HepG2 (cell line): Measurements from ENCODE around the gene PSD4. TPM values are rescaled to one million over a fixed set of nuclear protein-coding genes. Genes with fewer than 3 reads are reported as not detected.
A peak's percentile ranks its signal among the peaks of the same experiment; 100 is the strongest.

Experiments used
- ARID2 ChIP-seq: sonication (generic); formaldehyde crosslinking; IDR thresholded peaks from 2 replicates; pipeline ENCODE4 v1.8.1; 2022; ENCODE audit warnings: mild to moderate bottlenecking, missing genetic modification reagents, borderline replicate concordance
- HDAC1 ChIP-seq: sonication (generic); formaldehyde crosslinking; IDR thresholded peaks from 2 replicates; pipeline ENCODE4 v1.5.1; 2020; ENCODE audit warnings: mild to moderate bottlenecking, missing genetic modification reagents
- HOXA3 ChIP-seq: sonication (generic); formaldehyde crosslinking; IDR thresholded peaks from 2 replicates; pipeline ENCODE4 v1.5.0; 2020; ENCODE audit warnings: missing genetic modification reagents
- IRX3 ChIP-seq: sonication (generic); formaldehyde crosslinking; IDR thresholded peaks from 2 replicates; pipeline ENCODE4 v1.8.1; 2023; ENCODE audit warnings: mild to moderate bottlenecking, low read depth, missing genetic modification reagents, borderline replicate concordance
- JDP2 ChIP-seq: sonication (generic); formaldehyde crosslinking; IDR thresholded peaks from 2 replicates; pipeline ENCODE4 v1.8.1; 2022; ENCODE audit warnings: missing genetic modification reagents, borderline replicate concordance
- MAFF ChIP-seq: IDR thresholded peaks from 2 replicates; pipeline ENCODE4 v1.6.1; 2011; ENCODE audit warnings: low read depth, low read length, improper control_type of control experiment
- MBNL3 ChIP-seq: fragments of 250-450 bp; sonication (Bioruptor Pico); conservative IDR thresholded peaks from 2 replicates; pipeline ENCODE4 v1.8.0; 2022; ENCODE audit warnings: mild to moderate bottlenecking, inconsistent platforms
- NFIB ChIP-seq: sonication (generic); formaldehyde crosslinking; IDR thresholded peaks from 2 replicates; pipeline ENCODE4 v1.9.0; 2021; ENCODE audit warnings: missing genetic modification reagents, mild to moderate bottlenecking, borderline replicate concordance
- ZKSCAN8 ChIP-seq: IDR thresholded peaks from 2 replicates; pipeline ENCODE4 v1.6.1; 2016; ENCODE audit warnings: borderline replicate concordance, missing genetic modification reagents, missing compliant biosample characterization
- ZNF224 ChIP-seq: sonication (generic); formaldehyde crosslinking; IDR thresholded peaks from 2 replicates; pipeline ENCODE4 v1.5.0; 2020; ENCODE audit warnings: mild to moderate bottlenecking, missing genetic modification reagents
- ZNF253 ChIP-seq: sonication (generic); formaldehyde crosslinking; IDR thresholded peaks from 2 replicates; pipeline ENCODE4 v1.8.0; 2022; ENCODE audit warnings: mild to moderate bottlenecking, missing genetic modification reagents, borderline replicate concordance
- ZNF556 ChIP-seq: sonication (generic); formaldehyde crosslinking; IDR thresholded peaks from 2 replicates; pipeline ENCODE4 v1.4.0; 2020; ENCODE audit warnings: mild to moderate bottlenecking, missing genetic modification reagents, borderline replicate concordance
- ZNF670 ChIP-seq: sonication (generic); formaldehyde crosslinking; IDR thresholded peaks from 2 replicates; pipeline ENCODE4 v1.8.0; 2022; ENCODE audit warnings: mild to moderate bottlenecking, missing genetic modification reagents, borderline replicate concordance
- ZNF720 ChIP-seq: sonication (generic); formaldehyde crosslinking; IDR thresholded peaks from 2 replicates; pipeline ENCODE4 v1.4.0; 2020; ENCODE audit warnings: missing genetic modification reagents
- ZSCAN25 ChIP-seq: sonication (generic); formaldehyde crosslinking; IDR thresholded peaks from 2 replicates; pipeline ENCODE4 v1.8.0; 2022; ENCODE audit warnings: mild to moderate bottlenecking, missing genetic modification reagents
- polyA plus RNA-seq, 8 experiments: library from polyadenylated mRNA; depleted of rRNA in 3 of 8; stranded (reverse) in 7 of 8; unstranded in 1 of 8; fragments of >200 nt; fragmentation: Illumina TruSeq in 4 of 8; extraction: Trizol in 4 of 8; gene quantifications; 2 replicates each; pipeline versions ENCODE4 v1.2.1 to v1.2.3, GENCODE V29; 2011 to 2016; ENCODE audit warnings: low read depth in 4 of 8, missing spikeins in 1 of 8, mixed read lengths in 1 of 8; ENCODE audit not compliant: insufficient read depth in 1 of 8
- total RNA-seq, 5 experiments: library from RNA; depleted of rRNA; stranded (reverse); fragments of >200 nt; fragmentation: Illumina TruSeq; extraction: Trizol; gene quantifications; 2 replicates each; pipeline ENCODE4 v1.2.3, GENCODE V29; 2016; ENCODE audit warnings: low read depth in 1 of 5
- TF ChIP-seq, protein P1 (sequence below): sonication (generic); formaldehyde crosslinking; IDR thresholded peaks from 2 replicates; pipeline ENCODE4 v1.5.0; 2020; ENCODE audit warnings: mild to moderate bottlenecking, missing genetic modification reagents, borderline replicate concordance
- TF ChIP-seq, protein P2 (sequence below): sonication (generic); formaldehyde crosslinking; IDR thresholded peaks from 2 replicates; pipeline ENCODE4 v1.4.0; 2020; ENCODE audit warnings: mild to moderate bottlenecking, missing genetic modification reagents
- TF ChIP-seq, protein P3 (sequence below): sonication (generic); formaldehyde crosslinking; IDR thresholded peaks from 2 replicates; pipeline ENCODE4 v1.4.0; 2020; ENCODE audit warnings: missing genetic modification reagents

The PSD4 gene
- total and polyA plus RNA-seq, 2 of the 13 experiments (the other 11 are each of a cell fraction or from before 2014, with no cell fraction given), result 5.8 to 9.4 TPM

DNA sequence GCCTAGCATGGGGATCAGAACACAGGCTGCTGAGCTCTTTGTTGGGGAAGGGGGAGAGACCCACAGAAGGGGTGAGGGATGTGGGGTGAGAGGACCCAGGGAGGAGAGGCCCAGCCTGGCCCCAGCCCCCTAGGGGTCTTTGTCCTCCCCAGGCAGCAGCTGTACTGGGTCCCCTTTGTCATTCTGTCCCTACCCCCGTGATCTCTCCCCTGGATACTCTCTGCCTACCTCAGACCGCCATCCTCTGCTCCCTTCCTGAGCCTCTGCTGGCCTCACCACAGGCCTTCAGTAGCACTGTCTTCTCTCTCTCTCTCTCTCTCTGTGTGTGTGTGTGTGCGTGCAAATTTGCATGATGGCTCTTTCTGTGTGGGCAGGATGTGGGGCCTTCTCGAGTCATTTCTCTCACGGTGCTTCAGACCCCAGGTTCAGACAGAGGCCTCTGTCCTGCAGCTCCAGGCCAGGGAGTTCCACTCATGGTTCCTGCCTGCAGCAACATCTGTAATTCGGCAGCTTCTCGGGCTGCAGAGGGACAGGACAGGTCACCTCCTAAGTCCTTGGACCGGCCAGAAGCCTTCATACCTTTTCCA is 1.4 kb downstream of the PSD4 start (continued):
- TF ChIP-seq, protein P1, sequence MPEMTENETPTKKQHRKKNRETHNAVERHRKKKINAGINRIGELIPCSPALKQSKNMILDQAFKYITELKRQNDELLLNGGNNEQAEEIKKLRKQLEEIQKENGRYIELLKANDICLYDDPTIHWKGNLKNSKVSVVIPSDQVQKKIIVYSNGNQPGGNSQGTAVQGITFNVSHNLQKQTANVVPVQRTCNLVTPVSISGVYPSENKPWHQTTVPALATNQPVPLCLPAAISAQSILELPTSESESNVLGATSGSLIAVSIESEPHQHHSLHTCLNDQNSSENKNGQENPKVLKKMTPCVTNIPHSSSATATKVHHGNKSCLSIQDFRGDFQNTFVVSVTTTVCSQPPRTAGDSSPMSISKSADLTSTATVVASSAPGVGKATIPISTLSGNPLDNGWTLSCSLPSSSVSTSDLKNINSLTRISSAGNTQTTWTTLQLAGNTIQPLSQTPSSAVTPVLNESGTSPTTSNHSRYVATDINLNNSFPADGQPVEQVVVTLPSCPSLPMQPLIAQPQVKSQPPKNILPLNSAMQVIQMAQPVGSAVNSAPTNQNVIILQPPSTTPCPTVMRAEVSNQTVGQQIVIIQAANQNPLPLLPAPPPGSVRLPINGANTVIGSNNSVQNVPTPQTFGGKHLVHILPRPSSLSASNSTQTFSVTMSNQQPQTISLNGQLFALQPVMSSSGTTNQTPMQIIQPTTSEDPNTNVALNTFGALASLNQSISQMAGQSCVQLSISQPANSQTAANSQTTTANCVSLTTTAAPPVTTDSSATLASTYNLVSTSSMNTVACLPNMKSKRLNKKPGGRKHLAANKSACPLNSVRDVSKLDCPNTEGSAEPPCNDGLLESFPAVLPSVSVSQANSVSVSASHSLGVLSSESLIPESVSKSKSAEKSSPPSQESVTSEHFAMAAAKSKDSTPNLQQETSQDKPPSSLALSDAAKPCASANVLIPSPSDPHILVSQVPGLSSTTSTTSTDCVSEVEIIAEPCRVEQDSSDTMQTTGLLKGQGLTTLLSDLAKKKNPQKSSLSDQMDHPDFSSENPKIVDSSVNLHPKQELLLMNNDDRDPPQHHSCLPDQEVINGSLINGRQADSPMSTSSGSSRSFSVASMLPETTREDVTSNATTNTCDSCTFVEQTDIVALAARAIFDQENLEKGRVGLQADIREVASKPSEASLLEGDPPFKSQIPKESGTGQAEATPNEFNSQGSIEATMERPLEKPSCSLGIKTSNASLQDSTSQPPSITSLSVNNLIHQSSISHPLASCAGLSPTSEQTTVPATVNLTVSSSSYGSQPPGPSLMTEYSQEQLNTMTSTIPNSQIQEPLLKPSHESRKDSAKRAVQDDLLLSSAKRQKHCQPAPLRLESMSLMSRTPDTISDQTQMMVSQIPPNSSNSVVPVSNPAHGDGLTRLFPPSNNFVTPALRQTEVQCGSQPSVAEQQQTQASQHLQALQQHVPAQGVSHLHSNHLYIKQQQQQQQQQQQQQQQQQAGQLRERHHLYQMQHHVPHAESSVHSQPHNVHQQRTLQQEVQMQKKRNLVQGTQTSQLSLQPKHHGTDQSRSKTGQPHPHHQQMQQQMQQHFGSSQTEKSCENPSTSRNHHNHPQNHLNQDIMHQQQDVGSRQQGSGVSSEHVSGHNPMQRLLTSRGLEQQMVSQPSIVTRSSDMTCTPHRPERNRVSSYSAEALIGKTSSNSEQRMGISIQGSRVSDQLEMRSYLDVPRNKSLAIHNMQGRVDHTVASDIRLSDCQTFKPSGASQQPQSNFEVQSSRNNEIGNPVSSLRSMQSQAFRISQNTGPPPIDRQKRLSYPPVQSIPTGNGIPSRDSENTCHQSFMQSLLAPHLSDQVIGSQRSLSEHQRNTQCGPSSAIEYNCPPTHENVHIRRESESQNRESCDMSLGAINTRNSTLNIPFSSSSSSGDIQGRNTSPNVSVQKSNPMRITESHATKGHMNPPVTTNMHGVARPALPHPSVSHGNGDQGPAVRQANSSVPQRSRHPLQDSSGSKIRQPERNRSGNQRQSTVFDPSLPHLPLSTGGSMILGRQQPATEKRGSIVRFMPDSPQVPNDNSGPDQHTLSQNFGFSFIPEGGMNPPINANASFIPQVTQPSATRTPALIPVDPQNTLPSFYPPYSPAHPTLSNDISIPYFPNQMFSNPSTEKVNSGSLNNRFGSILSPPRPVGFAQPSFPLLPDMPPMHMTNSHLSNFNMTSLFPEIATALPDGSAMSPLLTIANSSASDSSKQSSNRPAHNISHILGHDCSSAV (CRISPR knock-in tag), result no peak
- TF ChIP-seq ZNF253, result no peak
- no peak for TF ChIP-seq ZNF720
- peak; percentile 53; the same call in 1 of the 2 replicates for TF ChIP-seq ZNF670 (CRISPR knock-in tag)
- TF ChIP-seq MAFF, result no peak
- TF ChIP-seq, protein P2, sequence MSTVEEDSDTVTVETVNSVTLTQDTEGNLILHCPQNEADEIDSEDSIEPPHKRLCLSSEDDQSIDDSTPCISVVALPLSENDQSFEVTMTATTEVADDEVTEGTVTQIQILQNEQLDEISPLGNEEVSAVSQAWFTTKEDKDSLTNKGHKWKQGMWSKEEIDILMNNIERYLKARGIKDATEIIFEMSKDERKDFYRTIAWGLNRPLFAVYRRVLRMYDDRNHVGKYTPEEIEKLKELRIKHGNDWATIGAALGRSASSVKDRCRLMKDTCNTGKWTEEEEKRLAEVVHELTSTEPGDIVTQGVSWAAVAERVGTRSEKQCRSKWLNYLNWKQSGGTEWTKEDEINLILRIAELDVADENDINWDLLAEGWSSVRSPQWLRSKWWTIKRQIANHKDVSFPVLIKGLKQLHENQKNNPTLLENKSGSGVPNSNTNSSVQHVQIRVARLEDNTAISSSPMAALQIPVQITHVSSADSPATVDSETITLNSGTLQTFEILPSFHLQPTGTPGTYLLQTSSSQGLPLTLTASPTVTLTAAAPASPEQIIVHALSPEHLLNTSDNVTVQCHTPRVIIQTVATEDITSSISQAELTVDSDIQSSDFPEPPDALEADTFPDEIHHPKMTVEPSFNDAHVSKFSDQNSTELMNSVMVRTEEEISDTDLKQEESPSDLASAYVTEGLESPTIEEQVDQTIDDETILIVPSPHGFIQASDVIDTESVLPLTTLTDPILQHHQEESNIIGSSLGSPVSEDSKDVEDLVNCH (CRISPR knock-in tag), result no peak
- TF ChIP-seq HDAC1 (CRISPR knock-in tag), result 0 out of 2 replicates have a peak, but pooled peaks have one; percentile 31
- TF ChIP-seq IRX3, result no peak
- TF ChIP-seq MBNL3 (CRISPR knock-in tag), result no peak
- no peak for TF ChIP-seq HOXA3
- peak; percentile 37; the same call in 1 of the 2 replicates for TF ChIP-seq ZNF556 (CRISPR knock-in tag)
- no peak for TF ChIP-seq ZKSCAN8 (CRISPR knock-in tag)
- no peak for TF ChIP-seq NFIB
- TF ChIP-seq, protein P3, sequence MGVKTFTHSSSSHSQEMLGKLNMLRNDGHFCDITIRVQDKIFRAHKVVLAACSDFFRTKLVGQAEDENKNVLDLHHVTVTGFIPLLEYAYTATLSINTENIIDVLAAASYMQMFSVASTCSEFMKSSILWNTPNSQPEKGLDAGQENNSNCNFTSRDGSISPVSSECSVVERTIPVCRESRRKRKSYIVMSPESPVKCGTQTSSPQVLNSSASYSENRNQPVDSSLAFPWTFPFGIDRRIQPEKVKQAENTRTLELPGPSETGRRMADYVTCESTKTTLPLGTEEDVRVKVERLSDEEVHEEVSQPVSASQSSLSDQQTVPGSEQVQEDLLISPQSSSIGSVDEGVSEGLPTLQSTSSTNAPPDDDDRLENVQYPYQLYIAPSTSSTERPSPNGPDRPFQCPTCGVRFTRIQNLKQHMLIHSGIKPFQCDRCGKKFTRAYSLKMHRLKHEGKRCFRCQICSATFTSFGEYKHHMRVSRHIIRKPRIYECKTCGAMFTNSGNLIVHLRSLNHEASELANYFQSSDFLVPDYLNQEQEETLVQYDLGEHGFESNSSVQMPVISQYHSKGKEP (CRISPR knock-in tag), result no peak
- no peak for TF ChIP-seq ARID2 (CRISPR knock-in tag)
- no peak for TF ChIP-seq JDP2 (CRISPR knock-in tag)
- peak; percentile 35; the same call in 1 of the 2 replicates for TF ChIP-seq ZNF224 (CRISPR knock-in tag)
- TF ChIP-seq ZSCAN25 (CRISPR knock-in tag), result no peak
